Endothelial cell (in vitro differentiated cells): ENCODE results near the gene GPLD1. TPM values are rescaled to one million over a fixed set of nuclear protein-coding genes. Genes with fewer than 3 reads are reported as not detected.
"Not testable (repeated sequence)": the region's sequence is repeated elsewhere in the genome, so short reads cannot be mapped to it uniquely, and the experiment has no call there.

Source experiments
- DNase-seq: peaks from one replicate; pipeline ENCODE4 v3.0.0; 2021; ENCODE audit warnings: low spot score
- H3K27ac Mint-ChIP-seq: one replicate; pipeline ENCODE4 v1.8.0; 2021; ENCODE audit warnings: mixed read lengths, inconsistent platforms; ENCODE audit not compliant: unreplicated experiment
- H3K27me3 Mint-ChIP-seq: one replicate; pipeline ENCODE4 v1.8.0; 2021; ENCODE audit warnings: mild to moderate bottlenecking, moderate library complexity, mixed read lengths, inconsistent platforms; ENCODE audit not compliant: unreplicated experiment
- H3K36me3 Mint-ChIP-seq: one replicate; pipeline ENCODE4 v1.8.0; 2021; ENCODE audit warnings: mild to moderate bottlenecking, low read depth, mixed read lengths, inconsistent platforms; ENCODE audit not compliant: unreplicated experiment
- H3K4me1 Mint-ChIP-seq: one replicate; pipeline ENCODE4 v1.8.0; 2021; ENCODE audit warnings: mild to moderate bottlenecking, mixed read lengths, inconsistent platforms; ENCODE audit not compliant: unreplicated experiment
- H3K4me3 Mint-ChIP-seq: one replicate; pipeline ENCODE4 v1.8.0; 2021; ENCODE audit warnings: mild to moderate bottlenecking, mixed read lengths, inconsistent platforms; ENCODE audit not compliant: unreplicated experiment
- H3K9me3 Mint-ChIP-seq: one replicate; pipeline ENCODE4 v1.8.0; 2021; ENCODE audit warnings: mixed read lengths, inconsistent platforms; ENCODE audit not compliant: unreplicated experiment
- CTCF ChIP-seq: fragments of 200-600 bp; sonication (generic); IDR thresholded peaks from one replicate; pipeline ENCODE4 v1.5.0; 2021; ENCODE audit warnings: antibody characterized with exemption; ENCODE audit not compliant: unreplicated experiment
- total RNA-seq: library from RNA; stranded (reverse); fragmentation: NEBNext Ultra II Directional; extraction: Animal tissue kit (Norgen Biotek cat#: 25700); gene quantifications from one replicate; pipeline ENCODE4 v1.2.1, GENCODE V29; 2021; ENCODE audit not compliant: unreplicated experiment

The GPLD1 gene
- total RNA-seq, 1 donor from 2014 or later, result 1.2 TPM

GRCh38 chr6:24428615-24429014 lies 60.8 kb downstream of the GPLD1 start:
- no peak for DNase-seq
- no peak for TF ChIP-seq CTCF
- H3K27me3 Mint-ChIP-seq, result no peaks in the 10 kb centered on the region
- H3K9me3 Mint-ChIP-seq, result no peaks in the 10 kb centered on the region
- H3K4me3 Mint-ChIP-seq, result no peak overlapping the region
- H3K4me1 Mint-ChIP-seq, result peaks cover 12% of the 10 kb centered on the region
- no peaks in the 10 kb centered on the region for H3K36me3 Mint-ChIP-seq
- H3K27ac Mint-ChIP-seq, result peak overlapping the region; percentile 61

GRCh38 chr6:24426729-24427446 lies 62.5 kb downstream of the GPLD1 start:
- no peak overlapping the region for H3K27ac Mint-ChIP-seq
- no peaks in the 10 kb centered on the region for H3K9me3 Mint-ChIP-seq
- TF ChIP-seq CTCF, result no peak
- no peaks in the 10 kb centered on the region for H3K36me3 Mint-ChIP-seq
- H3K4me3 Mint-ChIP-seq, result no peak overlapping the region
- H3K27me3 Mint-ChIP-seq, result no peaks in the 10 kb centered on the region
- H3K4me1 Mint-ChIP-seq, result peaks cover 12% of the 10 kb centered on the region
- DNase-seq, result no peak

GRCh38 chr6:24425091-24425490 lies 64.3 kb downstream of the GPLD1 start:
- H3K4me3 Mint-ChIP-seq, result no peak overlapping the region
- no peak overlapping the region for H3K27ac Mint-ChIP-seq
- no peak for TF ChIP-seq CTCF
- peaks cover 7% of the 10 kb centered on the region for H3K36me3 Mint-ChIP-seq
- peaks cover under 1% of the 10 kb centered on the region for H3K27me3 Mint-ChIP-seq
- H3K4me1 Mint-ChIP-seq, result peaks cover 12% of the 10 kb centered on the region
- H3K9me3 Mint-ChIP-seq, result no peaks in the 10 kb centered on the region
- DNase-seq, result no peak

GRCh38 chr6:24419526-24419925 lies 69.9 kb downstream of the GPLD1 start:
- Mint-ChIP-seq H3K9me3 (no peaks in the 10 kb centered on the region), H3K36me3 (peaks cover 10% of the 10 kb centered on the region), H3K4me3 (no peak overlapping the region), H3K4me1 (no peaks in the 10 kb centered on the region), H3K27ac (no peak overlapping the region), H3K27me3 (peaks cover 2% of the 10 kb centered on the region)
- no peak for DNase-seq
- TF ChIP-seq CTCF, result no peak

- no peak overlapping the region for H3K4me3 Mint-ChIP-seq
- H3K36me3 Mint-ChIP-seq, result peaks cover 16% of the 10 kb centered on the region
- no peaks in the 10 kb centered on the region for H3K9me3 Mint-ChIP-seq
These were observed 73.6 kb downstream of the GPLD1 start for GRCh38 chr6:24415753-24416152.

GRCh38 chr6:24414531-24414930 lies 74.8 kb downstream of the GPLD1 start:
- DNase-seq, H3K27me3 Mint-ChIP-seq, H3K9me3 Mint-ChIP-seq, H3K27ac Mint-ChIP-seq, H3K4me3 Mint-ChIP-seq, H3K4me1 Mint-ChIP-seq, H3K36me3 Mint-ChIP-seq: not testable (repeated sequence)

More at GRCh38 chr6:24415753-24416152, 73.6 kb downstream of the GPLD1 start:
- H3K27ac Mint-ChIP-seq, result no peak overlapping the region
- peaks cover 3% of the 10 kb centered on the region for H3K4me1 Mint-ChIP-seq
- no peak for TF ChIP-seq CTCF
- DNase-seq, result no peak
- H3K27me3 Mint-ChIP-seq, result peaks cover 2% of the 10 kb centered on the region
